HepG2 (cell line): Measurements from ENCODE around the gene FAM131C. TPM values are rescaled to one million over a fixed set of nuclear protein-coding genes. Genes with fewer than 3 reads are reported as not detected.

Source experiments
- DBP ChIP-seq: sonication (generic); formaldehyde crosslinking; IDR thresholded peaks from 2 replicates; pipeline ENCODE4 v1.4.0; 2020; ENCODE audit warnings: missing genetic modification reagents; ENCODE audit errors: not compliant biosample characterization
- DR1 ChIP-seq: sonication (generic); formaldehyde crosslinking; IDR thresholded peaks from 2 replicates; pipeline ENCODE4 v1.8.0; 2021; ENCODE audit warnings: mild to moderate bottlenecking, missing genetic modification reagents, inconsistent platforms
- EED ChIP-seq: sonication (generic); formaldehyde crosslinking; IDR thresholded peaks from 2 replicates; pipeline ENCODE4 v1.5.0; 2020; ENCODE audit warnings: mild to moderate bottlenecking, missing genetic modification reagents
- HES4 ChIP-seq: sonication (generic); formaldehyde crosslinking; IDR thresholded peaks from 2 replicates; pipeline ENCODE4 v1.9.0; 2021; ENCODE audit warnings: mild to moderate bottlenecking, missing genetic modification reagents, borderline replicate concordance
- KLF16 ChIP-seq, 2 experiments: sonication (generic) in 1 of 2; formaldehyde crosslinking in 1 of 2; IDR thresholded peaks; 2 replicates each; pipeline versions ENCODE4 v1.6.1 to v1.8.0; 2016 to 2023; ENCODE audit warnings: missing genetic modification reagents in 2 of 2, missing compliant biosample characterization in 1 of 2
- MYC ChIP-seq: sonication (generic); formaldehyde crosslinking; IDR thresholded peaks from 2 replicates; pipeline ENCODE4 v1.9.0; 2021; ENCODE audit warnings: missing genetic modification reagents, borderline replicate concordance
- RARG ChIP-seq: sonication (generic); formaldehyde crosslinking; IDR thresholded peaks from 2 replicates; pipeline ENCODE4 v1.4.0; 2020; ENCODE audit warnings: low read depth, mild to moderate bottlenecking, missing genetic modification reagents
- RFXANK ChIP-seq: IDR thresholded peaks from 2 replicates; pipeline ENCODE4 v1.6.1; 2016
- SMAD9 ChIP-seq: sonication (generic); formaldehyde crosslinking; IDR thresholded peaks from 2 replicates; pipeline ENCODE4 v1.5.1; 2020; ENCODE audit warnings: mild to moderate bottlenecking, missing genetic modification reagents
- SOX5 ChIP-seq: IDR thresholded peaks from 2 replicates; pipeline ENCODE4 v1.6.1; 2016; ENCODE audit warnings: borderline replicate concordance
- THYN1 ChIP-seq: sonication (generic); formaldehyde crosslinking; IDR thresholded peaks from 2 replicates; pipeline ENCODE4 v1.8.1; 2023; ENCODE audit warnings: low read depth, mild to moderate bottlenecking, moderate library complexity, missing genetic modification reagents, borderline replicate concordance
- YEATS4 ChIP-seq: sonication (generic); formaldehyde crosslinking; IDR thresholded peaks from 2 replicates; pipeline ENCODE4 v1.4.0; 2020; ENCODE audit warnings: missing genetic modification reagents, borderline replicate concordance
- ZNF383 ChIP-seq: sonication (generic); formaldehyde crosslinking; IDR thresholded peaks from 2 replicates; pipeline ENCODE4 v1.4.0; 2020; ENCODE audit warnings: missing genetic modification reagents, mild to moderate bottlenecking, borderline replicate concordance
- ZNF513 ChIP-seq: sonication (generic); formaldehyde crosslinking; conservative IDR thresholded peaks from 2 replicates; pipeline ENCODE4 v1.5.0; 2020; ENCODE audit warnings: missing genetic modification reagents
- ZNF672 ChIP-seq: sonication (generic); formaldehyde crosslinking; IDR thresholded peaks from 2 replicates; pipeline ENCODE4 v1.8.1; 2022; ENCODE audit warnings: missing genetic modification reagents
- ZNF841 ChIP-seq: sonication (generic); formaldehyde crosslinking; IDR thresholded peaks from 2 replicates; pipeline ENCODE4 v1.8.1; 2023; ENCODE audit warnings: missing genetic modification reagents, borderline replicate concordance
- polyA plus RNA-seq, 8 experiments: library from polyadenylated mRNA; depleted of rRNA in 3 of 8; stranded (reverse) in 7 of 8; unstranded in 1 of 8; fragments of >200 nt; fragmentation: Illumina TruSeq in 4 of 8; extraction: Trizol in 4 of 8; gene quantifications; 2 replicates each; pipeline versions ENCODE4 v1.2.1 to v1.2.3, GENCODE V29; 2011 to 2016; ENCODE audit warnings: low read depth in 4 of 8, missing spikeins in 1 of 8, mixed read lengths in 1 of 8; ENCODE audit not compliant: insufficient read depth in 1 of 8
- total RNA-seq, 5 experiments: library from RNA; depleted of rRNA; stranded (reverse); fragments of >200 nt; fragmentation: Illumina TruSeq; extraction: Trizol; gene quantifications; 2 replicates each; pipeline ENCODE4 v1.2.3, GENCODE V29; 2016; ENCODE audit warnings: low read depth in 1 of 5
- TF ChIP-seq, protein P1 (sequence below): sonication (generic); formaldehyde crosslinking; IDR thresholded peaks from 2 replicates; pipeline ENCODE4 v1.4.0; 2020; ENCODE audit warnings: missing genetic modification reagents, borderline replicate concordance
- TF ChIP-seq, protein P2 (sequence below): sonication (generic); formaldehyde crosslinking; IDR thresholded peaks from 2 replicates; pipeline ENCODE4 v1.4.0; 2020; ENCODE audit warnings: missing genetic modification reagents
- TF ChIP-seq, protein P3 (sequence below): sonication (generic); formaldehyde crosslinking; IDR thresholded peaks from 2 replicates; pipeline ENCODE4 v1.5.0; 2020; ENCODE audit warnings: missing genetic modification reagents
- TF ChIP-seq, protein P4 (sequence below): sonication (generic); formaldehyde crosslinking; IDR thresholded peaks from 2 replicates; pipeline ENCODE4 v1.4.0; 2020; ENCODE audit warnings: mild to moderate bottlenecking, missing genetic modification reagents

FAM131C gene
- total and polyA plus RNA-seq, 2 of the 13 experiments (the other 11 are each of a cell fraction or from before 2014, with no cell fraction given) = 0.07 TPM; not detected in 1

DNA sequence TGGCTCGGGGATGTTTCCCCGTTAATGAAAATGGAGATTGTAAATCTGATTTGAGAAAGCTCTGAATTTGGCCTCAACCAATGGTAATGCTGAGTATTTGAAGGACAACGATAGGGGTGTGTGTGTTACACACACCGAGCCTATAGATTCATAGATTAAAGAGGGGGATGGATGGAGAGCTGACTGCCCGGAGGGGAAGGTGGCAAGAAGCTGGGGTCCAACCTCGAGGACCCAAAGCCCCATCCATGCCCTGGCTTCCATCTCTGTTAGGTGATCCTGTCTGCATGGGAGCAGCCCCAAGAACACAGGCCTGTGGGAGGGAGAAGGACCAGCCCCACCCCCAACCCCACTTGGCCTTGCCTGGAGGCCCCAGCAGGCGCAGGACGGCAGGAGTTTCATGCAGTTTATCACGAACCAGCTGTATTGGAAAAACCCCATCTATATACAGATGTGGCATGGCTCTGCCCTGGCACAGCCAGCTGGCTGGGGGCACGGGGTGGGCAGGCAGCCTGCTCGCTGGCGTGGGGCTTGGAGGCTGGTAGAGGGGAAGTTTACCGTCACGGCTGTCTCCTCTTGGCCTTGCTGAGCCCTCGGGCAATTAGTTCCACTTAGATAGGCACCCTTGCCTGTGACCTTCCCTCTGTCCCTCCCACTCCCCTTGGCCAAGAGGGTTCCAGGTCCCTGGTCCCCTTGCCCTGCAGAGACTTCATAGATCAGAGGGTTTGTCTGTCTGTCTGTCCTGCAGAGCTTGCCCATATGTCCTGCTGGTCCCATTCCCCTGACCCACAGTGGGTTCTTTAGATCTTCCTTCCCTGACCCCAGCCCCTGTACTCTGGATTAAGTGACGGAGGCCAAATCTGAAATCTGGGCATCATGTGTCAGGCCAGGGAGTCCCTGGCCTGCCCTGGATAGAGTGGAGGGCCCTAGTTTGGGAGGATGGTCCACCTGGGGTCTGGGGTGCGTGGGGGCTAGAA is 58.7 kb downstream of the FAM131C start (continued):
- TF ChIP-seq ZNF841 (CRISPR knock-in tag) (no peak), THYN1 (CRISPR knock-in tag) (no peak), RFXANK (CRISPR knock-in tag) (no peak), HES4 (CRISPR knock-in tag) (no peak), SOX5 (no peak), DR1 (CRISPR knock-in tag) (no peak), YEATS4 (CRISPR knock-in tag) (no peak), ZNF672 (CRISPR knock-in tag) (no peak), MYC (CRISPR knock-in tag) (peak; percentile 70; the same call in 1 of the 2 replicates), ZNF383 (CRISPR knock-in tag) (no peak), RARG (CRISPR knock-in tag) (no peak), ZNF513 (CRISPR knock-in tag) (no peak), KLF16 (CRISPR knock-in tag; IDR thresholded peaks at IDR 0.05) (no peak), SMAD9 (CRISPR knock-in tag) (no peak), DBP (CRISPR knock-in tag) (no peak), EED (CRISPR knock-in tag) (no peak)
- TF ChIP-seq, protein P1, sequence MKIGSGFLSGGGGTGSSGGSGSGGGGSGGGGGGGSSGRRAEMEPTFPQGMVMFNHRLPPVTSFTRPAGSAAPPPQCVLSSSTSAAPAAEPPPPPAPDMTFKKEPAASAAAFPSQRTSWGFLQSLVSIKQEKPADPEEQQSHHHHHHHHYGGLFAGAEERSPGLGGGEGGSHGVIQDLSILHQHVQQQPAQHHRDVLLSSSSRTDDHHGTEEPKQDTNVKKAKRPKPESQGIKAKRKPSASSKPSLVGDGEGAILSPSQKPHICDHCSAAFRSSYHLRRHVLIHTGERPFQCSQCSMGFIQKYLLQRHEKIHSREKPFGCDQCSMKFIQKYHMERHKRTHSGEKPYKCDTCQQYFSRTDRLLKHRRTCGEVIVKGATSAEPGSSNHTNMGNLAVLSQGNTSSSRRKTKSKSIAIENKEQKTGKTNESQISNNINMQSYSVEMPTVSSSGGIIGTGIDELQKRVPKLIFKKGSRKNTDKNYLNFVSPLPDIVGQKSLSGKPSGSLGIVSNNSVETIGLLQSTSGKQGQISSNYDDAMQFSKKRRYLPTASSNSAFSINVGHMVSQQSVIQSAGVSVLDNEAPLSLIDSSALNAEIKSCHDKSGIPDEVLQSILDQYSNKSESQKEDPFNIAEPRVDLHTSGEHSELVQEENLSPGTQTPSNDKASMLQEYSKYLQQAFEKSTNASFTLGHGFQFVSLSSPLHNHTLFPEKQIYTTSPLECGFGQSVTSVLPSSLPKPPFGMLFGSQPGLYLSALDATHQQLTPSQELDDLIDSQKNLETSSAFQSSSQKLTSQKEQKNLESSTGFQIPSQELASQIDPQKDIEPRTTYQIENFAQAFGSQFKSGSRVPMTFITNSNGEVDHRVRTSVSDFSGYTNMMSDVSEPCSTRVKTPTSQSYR (CRISPR knock-in tag) = peak; percentile 71; the same call in 1 of the 2 replicates
- TF ChIP-seq, protein P2, sequence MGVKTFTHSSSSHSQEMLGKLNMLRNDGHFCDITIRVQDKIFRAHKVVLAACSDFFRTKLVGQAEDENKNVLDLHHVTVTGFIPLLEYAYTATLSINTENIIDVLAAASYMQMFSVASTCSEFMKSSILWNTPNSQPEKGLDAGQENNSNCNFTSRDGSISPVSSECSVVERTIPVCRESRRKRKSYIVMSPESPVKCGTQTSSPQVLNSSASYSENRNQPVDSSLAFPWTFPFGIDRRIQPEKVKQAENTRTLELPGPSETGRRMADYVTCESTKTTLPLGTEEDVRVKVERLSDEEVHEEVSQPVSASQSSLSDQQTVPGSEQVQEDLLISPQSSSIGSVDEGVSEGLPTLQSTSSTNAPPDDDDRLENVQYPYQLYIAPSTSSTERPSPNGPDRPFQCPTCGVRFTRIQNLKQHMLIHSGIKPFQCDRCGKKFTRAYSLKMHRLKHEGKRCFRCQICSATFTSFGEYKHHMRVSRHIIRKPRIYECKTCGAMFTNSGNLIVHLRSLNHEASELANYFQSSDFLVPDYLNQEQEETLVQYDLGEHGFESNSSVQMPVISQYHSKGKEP (CRISPR knock-in tag) = no peak
- TF ChIP-seq, protein P3, sequence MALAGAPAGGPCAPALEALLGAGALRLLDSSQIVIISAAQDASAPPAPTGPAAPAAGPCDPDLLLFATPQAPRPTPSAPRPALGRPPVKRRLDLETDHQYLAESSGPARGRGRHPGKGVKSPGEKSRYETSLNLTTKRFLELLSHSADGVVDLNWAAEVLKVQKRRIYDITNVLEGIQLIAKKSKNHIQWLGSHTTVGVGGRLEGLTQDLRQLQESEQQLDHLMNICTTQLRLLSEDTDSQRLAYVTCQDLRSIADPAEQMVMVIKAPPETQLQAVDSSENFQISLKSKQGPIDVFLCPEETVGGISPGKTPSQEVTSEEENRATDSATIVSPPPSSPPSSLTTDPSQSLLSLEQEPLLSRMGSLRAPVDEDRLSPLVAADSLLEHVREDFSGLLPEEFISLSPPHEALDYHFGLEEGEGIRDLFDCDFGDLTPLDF (CRISPR knock-in tag) = no peak
- TF ChIP-seq, protein P4, sequence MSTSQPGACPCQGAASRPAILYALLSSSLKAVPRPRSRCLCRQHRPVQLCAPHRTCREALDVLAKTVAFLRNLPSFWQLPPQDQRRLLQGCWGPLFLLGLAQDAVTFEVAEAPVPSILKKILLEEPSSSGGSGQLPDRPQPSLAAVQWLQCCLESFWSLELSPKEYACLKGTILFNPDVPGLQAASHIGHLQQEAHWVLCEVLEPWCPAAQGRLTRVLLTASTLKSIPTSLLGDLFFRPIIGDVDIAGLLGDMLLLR = 0 out of 2 replicates have a peak, but pooled peaks have one; percentile 42
